ENCODE measurements around the gene ETNK2.

ETNK2 gene

DNA sequence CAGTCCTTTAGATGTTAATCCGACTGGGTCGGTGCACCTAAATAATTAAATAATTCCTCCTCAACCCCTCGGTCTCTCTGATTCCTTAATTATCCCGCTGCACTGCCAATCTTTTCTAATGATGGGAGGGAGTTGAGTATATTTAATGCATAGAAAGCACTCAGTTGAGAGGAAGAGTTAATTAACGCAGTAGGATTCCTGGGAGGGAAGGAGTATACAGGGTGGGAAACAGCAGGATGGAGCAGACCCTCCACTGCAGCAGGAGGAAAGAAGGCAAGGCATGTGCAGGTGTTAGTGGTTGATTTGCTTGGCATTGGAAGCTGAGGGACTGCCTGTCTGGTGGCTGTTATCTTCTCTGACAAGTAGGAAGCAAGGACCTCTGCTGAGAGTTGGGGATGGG, 24.2 kb upstream of the ETNK2 start:
- no peak for DNase-seq

DNA sequence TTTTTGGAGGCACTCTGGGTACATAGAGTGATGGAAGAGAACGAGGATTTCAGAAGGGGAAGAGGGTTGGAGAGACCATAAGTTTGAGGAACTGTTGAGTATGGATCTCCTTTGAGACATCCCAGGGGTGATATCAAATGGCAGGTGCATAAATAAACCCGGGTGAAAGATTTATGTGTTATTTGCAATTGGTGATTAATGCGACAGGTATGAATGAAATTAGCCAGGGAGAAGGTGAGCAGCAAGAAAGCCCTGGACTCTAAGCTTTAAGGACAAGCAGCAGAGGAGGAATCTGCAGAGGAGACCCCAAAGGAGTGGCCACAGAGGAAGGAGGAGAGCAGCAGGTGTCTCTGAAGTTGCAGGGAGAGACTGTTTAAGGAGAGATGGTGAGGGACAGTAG, 23.1 kb upstream of the ETNK2 start:
- DNase-seq = no peak

DNA sequence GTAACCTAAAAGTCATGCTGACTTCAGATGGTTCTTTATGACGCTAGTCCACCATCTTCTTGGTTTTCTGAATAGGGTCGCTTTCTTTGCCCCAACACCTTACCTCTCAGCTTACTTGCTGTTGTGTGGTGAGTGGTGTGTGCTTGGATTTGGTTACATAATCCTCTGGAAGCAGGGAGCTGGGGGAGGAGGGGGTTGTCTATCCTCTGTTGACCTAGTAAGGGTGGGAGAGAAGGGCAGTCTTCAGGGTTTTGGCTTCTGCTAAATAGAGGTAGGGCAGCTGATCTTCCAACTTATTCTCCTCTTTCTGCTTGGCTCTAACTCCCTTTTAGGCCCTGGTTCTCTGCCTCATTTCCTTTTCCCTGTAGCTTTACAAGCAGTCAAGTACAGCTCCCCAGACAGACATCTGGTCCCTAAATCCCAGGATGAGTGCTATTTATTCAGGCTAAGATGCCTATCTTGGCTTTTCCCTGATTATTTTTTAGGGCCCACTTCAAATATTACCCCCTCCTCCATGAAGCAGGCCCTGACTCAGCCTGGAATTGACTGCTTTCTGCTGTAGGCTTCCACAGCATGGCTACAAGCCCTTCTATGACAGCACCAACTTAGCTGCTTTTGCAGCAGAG, 20.7 kb upstream of the ETNK2 start:
- no peak for DNase-seq

- peak; percentile 29 for DNase-seq
These were observed 19.9 kb upstream of the ETNK2 start for GRCh38 chr1:204171751-204172178.

GRCh38 chr1:204170494-204171155, 18.8 kb upstream of the ETNK2 start:
- DNase-seq = no peak

GRCh38 chr1:204169858-204170257, 18.0 kb upstream of the ETNK2 start:
- DNase-seq = no peak

- no peak for DNase-seq
These were observed 15.9 kb upstream of the ETNK2 start for GRCh38 chr1:204167730-204168129.

- no peak for DNase-seq
These were observed 14.4 kb upstream of the ETNK2 start, which contains the start of gene REN for GRCh38 chr1:204166219-204166618. Gene REN, minus strand, starts transcription at chr1:204166337. Its CDS starts 44 bp downstream, at chr1:204166293.

GRCh38 chr1:204162494-204163074, 10.7 kb upstream of the ETNK2 start:
- peak; percentile 74 for DNase-seq

- no peak for DNase-seq
These were observed 10.0 kb upstream of the ETNK2 start for GRCh38 chr1:204161609-204162493.

DNA sequence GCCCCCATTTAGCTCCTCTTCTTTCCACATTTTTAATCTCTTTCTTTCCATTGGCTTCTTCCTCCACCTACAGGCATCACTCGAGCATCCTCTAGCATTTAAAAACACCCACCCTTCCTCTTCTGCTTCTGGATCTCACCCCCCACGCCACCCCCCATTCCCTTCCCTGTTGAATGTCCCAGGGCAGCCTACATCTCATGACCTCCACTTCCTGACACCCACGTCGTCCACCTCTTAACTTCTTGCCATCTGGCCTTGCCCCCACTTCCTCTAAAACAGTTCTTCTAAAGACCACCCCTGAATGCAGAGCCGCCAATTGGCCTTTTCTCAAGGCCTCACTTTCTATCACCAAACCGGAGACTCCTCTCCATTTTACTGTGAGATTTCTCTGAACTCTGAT, 6.1 kb upstream of the ETNK2 start:
- DNase-seq = no peak

DNA sequence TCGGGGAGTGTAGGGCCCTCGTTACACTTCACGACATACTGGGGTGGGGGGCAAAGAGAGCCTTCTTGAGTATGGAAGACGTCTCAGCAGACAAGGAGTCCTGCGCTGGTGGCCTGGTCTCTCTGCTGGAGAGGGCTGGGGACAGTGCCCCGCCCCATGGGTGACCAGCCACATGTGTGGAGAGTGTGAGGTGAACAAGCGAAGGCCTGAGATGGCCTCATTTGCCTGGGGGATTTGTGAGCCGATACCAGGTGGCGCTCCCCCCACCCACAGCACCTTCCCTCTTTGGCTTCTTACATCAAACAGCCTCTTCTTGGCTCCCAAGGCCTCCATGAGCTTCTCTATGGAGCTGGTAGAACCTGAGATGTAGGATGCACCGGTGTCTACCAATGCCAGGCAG, 4.0 kb upstream of the ETNK2 start:
- no peak for DNase-seq

DNA sequence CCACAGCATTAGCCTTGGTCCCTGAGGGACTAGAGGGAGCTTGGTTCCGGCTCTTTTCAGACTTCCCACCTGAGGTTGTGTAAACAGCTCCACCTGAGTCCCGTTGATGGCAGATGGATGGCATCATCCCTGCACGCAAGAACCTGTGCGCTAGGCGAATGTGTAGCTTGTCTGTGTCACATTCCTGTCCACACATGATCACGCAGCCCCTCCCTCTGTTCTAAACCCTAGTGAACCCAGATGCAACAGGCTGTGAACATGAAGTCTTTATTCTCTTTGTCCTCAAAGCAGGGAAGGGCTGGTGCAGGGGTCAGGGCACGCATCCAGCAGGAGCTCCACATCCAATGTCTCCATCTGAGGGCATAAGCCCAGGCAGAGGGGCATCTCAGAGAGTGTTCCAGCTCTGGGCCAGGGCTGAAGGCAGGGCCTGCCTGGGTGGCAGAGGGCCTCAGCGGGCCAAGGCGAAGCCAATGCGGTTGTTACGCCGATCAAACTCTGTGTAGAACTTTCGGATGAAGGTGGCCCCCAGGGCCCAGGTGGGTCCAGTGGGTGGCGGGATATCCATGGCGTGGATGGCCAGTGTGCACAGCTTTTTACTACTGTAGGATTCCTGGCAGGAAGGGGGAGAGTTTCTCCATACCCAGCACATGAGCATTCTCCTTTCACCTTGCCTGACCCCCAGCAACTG, 2.9 kb upstream of the ETNK2 start:
- DNase-seq = no peak

DNA sequence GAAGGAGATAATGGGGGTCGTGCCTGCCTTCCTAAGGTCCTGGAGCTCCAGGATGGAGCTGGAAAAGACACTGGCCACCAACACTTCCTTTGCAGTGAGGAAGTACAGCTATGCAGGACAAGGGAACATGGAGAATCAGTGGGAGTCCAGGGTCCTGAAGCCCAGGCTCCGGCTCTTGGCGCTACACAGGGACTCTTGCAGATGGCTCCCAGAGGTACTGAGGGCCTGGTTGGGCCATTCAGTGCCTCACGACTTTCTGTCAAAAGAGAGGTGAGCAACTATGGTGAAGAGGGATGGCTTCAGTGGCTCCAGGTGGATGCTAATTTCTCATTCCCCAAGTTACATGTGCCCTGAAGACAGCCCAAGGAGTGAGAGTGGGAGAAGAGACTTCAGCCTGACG, 1.8 kb upstream of the ETNK2 start:
- no peak for DNase-seq

GRCh38 chr1:204152310-204153044, 633 bp upstream of the ETNK2 start:
- no peak for DNase-seq

- DNase-seq = no peak
These were observed 917 bp downstream of the ETNK2 start for GRCh38 chr1:204150702-204151551.

DNA sequence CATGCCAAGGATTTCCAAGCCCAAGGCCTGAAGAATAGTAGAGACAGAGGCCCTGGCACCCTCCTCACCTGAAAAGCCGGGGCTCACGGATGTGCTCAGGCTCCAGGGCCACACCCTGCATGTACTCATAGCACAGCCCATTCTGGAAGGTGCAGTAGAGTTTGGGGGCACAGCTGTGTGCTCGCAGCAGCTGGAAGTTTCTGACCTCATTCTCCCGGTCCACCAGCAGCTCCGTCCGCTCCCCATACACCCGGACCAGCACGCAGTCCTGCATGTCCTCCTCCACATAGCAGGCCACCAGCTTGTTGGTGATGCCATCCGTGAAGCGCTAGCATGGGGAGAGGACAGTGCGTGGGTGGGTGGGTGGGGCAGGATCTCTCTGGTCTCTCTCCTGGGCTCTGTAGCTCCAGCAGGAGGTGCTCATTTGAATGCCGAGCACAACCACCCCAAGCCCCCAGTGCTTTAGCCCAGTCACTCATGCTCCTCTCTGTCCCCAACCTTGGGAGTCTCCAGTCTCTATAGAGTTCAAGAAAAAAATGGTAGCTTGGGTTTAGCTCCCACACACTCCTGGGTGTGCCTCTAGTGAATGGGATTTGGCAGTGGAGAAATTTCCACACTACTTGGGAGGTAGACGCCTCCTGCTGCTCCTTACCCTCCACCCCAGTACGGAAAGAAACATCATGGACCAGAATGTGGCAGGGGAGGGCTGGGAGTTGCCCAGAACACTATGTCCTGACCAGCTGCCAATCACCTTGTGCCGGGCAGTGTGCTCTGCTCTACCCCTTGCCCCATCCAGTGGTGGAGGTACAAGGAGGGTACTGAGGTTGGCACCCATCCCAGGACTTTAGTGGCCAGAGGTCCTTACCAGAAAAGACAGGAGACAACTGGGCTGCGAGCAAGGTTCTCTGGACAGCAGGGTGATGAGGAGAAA, 1.9 kb downstream of the ETNK2 start:
- no peak for DNase-seq

- no peak for DNase-seq
These were observed 2.7 kb downstream of the ETNK2 start for GRCh38 chr1:204149107-204149506.
